ENCODE measurements around the gene MLPH.

Gene MLPH

DNA sequence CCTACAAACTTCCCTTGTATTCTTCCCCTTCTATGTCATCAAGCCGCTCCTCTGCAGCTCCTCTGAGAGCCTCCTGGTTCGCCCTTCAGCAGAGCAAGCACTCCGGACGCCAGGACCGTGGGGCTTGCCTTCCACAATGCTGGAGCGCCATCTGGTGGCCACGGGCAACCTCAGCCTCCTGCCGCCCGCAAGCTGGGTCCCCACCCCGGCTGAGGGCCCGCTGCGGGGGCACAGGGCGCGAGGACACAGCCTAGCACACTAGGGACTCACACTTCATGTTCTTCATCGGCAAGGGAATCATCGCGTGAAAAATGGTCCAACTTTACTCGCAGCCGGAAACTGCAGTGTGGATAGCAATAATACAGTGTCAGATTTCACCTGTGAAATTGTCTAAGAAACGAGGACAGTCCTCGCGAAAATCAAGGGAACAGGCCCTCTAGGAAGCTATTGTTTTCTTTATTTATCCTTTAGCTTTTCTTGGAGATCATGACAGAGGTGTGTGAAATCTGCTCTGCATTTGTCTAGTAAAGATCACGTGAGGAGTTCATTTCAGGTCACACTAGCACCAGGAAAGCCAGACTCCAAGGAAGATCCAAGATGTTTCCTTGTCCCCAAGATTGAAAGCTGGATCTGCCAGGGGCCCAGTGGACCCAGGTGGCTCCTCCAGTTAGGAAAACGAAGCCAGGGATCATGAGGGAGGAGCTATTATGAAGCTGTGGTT lies 85.1 kb downstream of the MLPH start:
- DNase-seq, result peak; percentile 57

DNA sequence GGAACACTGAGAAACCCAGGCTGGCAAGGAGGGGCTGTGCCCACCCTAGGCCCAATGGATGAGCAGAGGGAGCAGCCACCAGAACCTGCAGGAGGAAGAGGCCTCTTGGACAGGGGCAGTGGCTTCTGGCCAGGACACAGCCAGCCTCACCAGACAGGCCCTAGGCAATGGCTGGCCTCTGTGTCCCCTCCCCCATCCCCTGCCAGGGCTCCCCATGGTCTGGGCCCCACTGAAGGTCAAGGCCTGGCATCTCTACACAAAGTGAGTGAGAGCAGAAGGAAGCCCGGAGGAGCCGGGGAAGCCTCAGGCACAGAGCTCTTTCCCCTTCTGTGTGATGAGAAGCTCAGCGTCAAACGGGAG lies 85.7 kb downstream of the MLPH start:
- no peak for DNase-seq

- no peak for DNase-seq
Measured at GRCh38 chr2:237573721-237574415, 86.8 kb downstream of the MLPH start.

DNA sequence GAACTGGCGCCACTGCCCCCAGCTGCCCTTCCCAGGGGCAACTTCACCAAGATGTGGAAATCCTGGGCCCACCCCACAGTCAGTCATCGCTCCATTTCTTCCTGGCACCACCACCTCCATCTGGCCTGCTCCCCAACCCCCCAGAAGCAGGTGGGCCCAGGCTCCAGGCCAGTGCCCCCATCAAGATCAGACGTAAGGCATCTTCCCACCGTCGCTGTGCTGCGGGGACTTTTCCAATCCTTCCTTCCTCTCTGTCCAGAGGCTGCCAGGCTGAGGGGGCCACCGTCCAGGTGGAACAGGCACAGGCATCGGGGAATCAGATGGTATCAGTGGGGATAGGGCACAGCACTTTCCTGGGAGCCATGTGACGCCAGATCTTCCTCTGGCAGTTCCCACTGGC lies 87.4 kb downstream of the MLPH start:
- DNase-seq, result no peak

DNA sequence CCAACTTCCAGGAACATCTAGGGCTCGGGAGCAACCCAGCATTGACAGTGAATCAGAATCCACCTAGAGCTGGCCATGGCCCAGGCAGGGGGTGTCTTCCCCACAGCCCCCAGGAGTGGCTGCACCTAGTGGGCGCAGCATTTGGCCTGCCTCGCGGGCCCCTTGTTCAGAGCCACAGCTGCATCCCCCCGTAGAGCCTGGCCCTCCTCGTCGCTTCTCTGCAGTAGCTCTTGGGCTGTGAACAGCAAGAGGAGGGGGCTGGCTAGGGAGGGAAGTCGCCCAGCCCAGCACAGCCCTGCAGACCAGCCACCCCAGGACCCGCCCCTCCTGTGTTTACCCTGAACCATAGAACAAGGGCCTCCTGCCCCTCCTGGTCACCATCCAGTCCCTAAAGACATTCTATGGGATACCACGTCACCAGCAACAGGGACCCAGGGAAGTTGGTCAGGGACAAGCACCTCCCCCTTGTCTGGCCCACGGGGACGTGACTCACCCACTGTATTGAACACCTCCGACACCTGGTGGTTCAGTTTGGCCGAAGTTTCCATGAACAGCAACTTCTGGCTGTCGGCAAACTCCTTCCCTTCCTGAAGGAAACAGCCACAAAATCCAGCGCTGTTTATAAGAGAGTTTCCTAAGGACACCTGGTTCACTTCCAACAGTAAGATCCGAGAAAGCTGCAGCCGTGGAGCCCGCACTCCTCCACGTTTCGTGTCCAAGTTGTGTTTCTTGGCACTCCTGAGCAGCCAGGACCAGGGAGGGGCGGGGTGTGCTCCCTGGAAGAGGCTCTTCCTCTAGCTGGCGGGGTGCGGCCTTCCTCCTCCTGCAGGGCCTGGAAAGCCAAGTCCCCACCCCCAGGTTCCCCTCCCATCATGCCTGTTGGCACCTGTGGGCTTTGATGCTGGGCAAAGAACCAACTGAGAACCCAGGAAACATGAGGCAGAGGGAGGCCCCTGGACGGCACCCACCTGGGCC lies 88.1 kb downstream of the MLPH start:
- no peak for DNase-seq

- no peak for DNase-seq
Measured at GRCh38 chr2:237575869-237576862, 89.1 kb downstream of the MLPH start.

DNA sequence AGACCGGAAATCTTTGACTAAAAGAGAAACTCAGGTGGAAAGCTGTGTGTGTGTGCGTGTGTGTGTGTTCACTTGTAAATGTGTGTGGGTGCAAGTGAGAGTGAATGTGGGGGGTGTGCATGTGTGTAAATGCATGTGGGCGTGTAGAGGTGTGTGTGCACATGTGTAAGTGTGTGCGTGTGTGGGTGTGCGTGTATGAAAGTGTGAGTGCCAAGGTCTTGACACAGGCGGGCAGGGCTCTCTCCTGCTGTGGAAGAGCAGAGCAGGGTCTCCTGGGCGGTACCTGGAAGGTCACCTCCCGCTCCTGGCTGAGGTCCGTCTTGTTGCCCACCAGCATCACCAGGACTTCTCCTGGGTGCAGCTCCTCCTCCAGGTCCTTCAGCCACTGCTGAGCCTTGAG lies 89.9 kb downstream of the MLPH start:
- DNase-seq, result no peak

DNA sequence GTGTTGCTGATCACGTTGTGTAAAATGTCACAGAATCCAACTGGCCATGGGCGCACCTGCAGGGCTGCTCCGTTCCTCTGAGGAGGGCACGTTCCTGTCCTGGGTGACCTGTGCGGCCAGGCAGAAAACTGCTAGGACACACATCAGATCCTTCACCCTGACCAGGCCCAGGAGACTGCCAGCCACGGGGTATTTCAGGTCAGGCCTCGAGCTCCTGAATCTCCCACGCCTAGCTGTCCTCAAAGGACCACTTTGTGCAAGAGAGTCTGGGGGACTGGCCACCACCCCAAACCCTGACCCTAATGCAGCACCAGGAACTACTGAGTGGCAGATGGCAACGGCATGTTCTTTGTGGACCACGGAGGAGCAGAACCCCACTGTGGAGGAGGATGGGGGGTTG lies 90.4 kb downstream of the MLPH start:
- DNase-seq, result no peak

- no peak for DNase-seq
Measured at GRCh38 chr2:237577956-237578870, 91.2 kb downstream of the MLPH start.

DNA sequence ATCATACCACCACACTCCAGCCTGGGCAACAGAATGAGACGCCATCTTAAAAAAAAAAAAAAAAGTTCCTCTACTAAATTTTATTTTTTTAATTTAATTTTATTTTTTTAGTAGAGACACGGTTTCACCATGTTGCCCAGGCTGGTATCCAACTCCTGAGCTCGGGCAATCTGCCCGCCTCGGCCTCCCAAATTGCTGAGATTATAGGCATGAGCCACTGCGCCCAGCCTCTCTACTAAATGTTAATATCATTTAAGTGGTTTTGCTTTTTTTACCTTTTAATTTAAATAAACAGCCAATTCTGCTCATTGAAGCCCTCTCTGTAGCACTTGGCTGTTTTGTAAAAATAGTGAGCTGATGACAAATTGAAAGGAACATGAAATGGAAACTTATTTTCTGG lies 94.3 kb downstream of the MLPH start:
- no peak for DNase-seq

- DNase-seq, result no peak
Measured at GRCh38 chr2:237581751-237582746, 95.0 kb downstream of the MLPH start.

DNA sequence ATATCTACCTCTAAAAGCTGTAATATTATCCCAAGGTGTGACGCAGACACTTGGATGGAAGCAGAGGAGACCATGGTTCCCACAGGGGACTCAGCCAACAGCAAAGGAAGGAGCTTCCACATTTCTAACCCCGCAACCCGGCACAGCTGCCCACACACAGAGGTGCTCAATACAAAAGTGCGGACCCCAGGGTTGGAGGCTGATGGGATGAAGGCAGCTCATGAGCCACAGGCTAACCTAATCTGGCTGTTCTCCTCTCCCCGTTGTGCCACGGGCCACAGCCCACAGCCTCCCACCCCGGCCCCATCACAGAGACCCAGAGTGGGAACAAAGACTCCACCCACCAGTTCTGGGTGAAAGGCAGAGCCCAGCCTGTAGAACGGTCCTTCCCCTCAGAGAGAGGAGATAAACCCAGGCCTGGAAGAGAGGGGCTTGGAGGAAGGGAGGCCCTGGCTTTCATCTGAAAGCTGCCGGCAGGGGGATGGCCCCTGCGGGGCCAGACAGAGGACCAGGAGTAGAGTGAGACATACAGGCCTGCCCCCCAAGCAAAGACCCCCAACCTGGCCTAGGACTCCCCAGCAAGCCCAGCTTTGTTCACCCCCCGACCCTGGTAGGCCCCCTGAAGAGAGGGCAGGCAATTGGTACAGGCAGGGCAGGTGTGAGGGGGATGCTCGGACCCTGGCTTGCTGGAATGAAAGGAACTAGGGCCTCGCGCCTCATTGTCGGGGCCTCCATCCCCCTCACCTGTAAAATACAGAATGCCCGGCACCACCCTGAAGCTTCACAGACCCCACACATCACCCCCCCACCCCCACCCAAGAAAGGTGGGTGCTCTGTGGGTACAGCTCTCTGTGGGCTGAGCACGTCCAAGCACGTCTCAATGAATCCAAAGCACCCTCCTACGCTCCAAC lies 96.6 kb downstream of the MLPH start:
- no peak for DNase-seq

- DNase-seq, result no peak
Measured at GRCh38 chr2:237585590-237586221, 98.7 kb downstream of the MLPH start.

DNA sequence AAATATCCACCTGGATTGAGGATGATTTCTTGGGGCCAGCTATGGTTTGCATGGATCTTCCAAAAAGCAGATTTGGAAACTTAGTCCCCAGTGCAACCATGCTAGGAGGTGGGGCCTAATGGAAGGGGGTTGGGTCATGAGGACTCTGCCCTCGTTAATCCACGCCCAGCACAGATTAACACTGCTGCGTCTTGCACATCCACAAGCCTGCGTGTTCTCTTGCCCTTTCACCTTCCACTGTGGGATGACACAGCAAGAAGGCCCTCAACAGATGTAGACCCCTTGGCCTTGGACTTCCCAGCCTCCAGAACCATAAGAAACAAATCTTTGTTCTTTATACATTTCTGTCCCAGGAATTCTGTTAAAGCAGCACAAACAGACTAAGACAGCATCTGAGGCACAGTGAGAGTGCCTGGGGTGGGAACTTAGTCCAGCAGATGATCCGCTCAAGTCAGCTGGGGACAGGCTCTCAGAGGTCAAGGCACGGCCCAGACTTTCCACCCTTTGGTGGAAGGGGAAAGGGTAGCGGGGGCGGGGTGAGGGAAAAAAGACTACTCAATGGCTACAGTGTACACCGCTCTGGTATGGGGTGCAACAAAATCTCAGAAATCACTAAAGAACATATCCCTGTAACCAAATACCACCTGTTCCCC lies 101.1 kb downstream of the MLPH start:
- no peak for DNase-seq

GRCh38 chr2:237590272-237591140 lies 103.5 kb downstream of the MLPH start, which contains the start of gene RAB17:
RAB17 (minus strand) TSS chr2:237590734; CDS start chr2:237586154, 4,580 bp downstream.
- DNase-seq, result peak; percentile 45

- peak; percentile 58 for DNase-seq
Measured at GRCh38 chr2:237591141-237591881, 104.3 kb downstream of the MLPH start.

Data from NCI-H1105 (cell line).